ENCODE measurements around the gene DICER1. TPM values are rescaled to one million over a fixed set of nuclear protein-coding genes. Genes with fewer than 3 reads are reported as not detected.
"Not testable (repeated sequence)": the region's sequence is repeated elsewhere in the genome, so short reads cannot be mapped to it uniquely, and the experiment has no call there.

The DICER1 gene
- total RNA-seq, 1 donor from 2014 or later = 134 TPM

DNA sequence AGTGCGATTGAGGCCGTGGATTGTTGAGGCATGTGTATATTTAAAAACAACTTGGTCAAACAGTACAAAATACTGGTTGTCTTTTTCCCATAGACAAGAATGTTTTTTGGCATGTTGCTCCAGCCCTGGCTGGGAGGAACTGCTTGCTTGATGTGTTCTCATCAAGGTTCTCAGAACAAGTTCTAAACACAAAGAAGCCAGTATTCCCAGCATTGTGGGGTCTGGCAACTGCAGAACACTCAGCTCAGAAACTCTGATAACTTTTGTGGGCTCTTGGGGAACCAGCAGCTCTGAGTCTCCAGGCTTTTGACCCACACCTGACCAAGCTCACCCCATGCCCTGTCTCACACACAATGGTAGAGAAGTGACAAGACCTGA, 27.1 kb upstream of the DICER1 start:
- Histone ChIP-seq H3K9me3 (no peaks in the 10 kb centered on the region), H3K36me3 (no peaks in the 10 kb centered on the region), H3K4me1 (no peaks in the 10 kb centered on the region), H3K27me3 (no peaks in the 10 kb centered on the region), H3K27ac (peak overlapping the region in 1 of 2 donors; percentile 29), H3K4me3 (no peak overlapping the region)
- intact Hi-C loops (cut with DNase I) = no loop called here
- no peak for TF ChIP-seq CTCF (IDR thresholded peaks at IDR 0.05)
- DNase-seq (ENCODE audit: low spot score in 2 of 2) = no peak

- no peak for TF ChIP-seq CTCF (IDR thresholded peaks at IDR 0.05)
- H3K27ac ChIP-seq = peak overlapping the region in 1 of 2 donors; percentile 29
- no peak overlapping the region for H3K4me3 ChIP-seq
- H3K4me1 ChIP-seq = no peaks in the 10 kb centered on the region
- intact Hi-C loops (cut with DNase I) = no loop called here
- DNase-seq (ENCODE audit: low spot score in 2 of 2) = no peak
- no peaks in the 10 kb centered on the region for H3K27me3 ChIP-seq
- no peaks in the 10 kb centered on the region for H3K36me3 ChIP-seq
- no peaks in the 10 kb centered on the region for H3K9me3 ChIP-seq
These were observed 26.4 kb upstream of the DICER1 start for GRCh38 chr14:95183532-95184412.

DNA sequence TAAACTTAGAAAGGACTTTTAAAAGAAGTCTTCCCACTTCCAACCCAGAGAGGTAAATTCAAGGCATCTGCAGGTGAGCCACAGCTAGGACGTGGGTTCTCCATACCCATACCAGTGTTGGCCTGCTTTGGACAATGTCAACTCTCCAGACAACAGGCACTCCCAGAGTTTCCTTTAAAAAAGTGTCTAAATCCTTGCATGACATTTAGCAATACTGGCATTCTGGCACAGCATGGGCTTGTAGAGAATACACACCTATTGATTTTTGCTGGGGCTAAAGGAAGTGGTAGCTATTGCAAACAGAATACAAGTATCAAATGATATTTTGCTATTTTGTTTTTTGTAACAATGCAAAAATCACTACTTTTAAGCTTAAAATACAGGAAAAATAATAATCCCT, 25.8 kb upstream of the DICER1 start:
- no peak for DNase-seq (ENCODE audit: low spot score in 2 of 2)
- Histone ChIP-seq H3K9me3 (no peaks in the 10 kb centered on the region), H3K4me3 (no peak overlapping the region), H3K36me3 (no peaks in the 10 kb centered on the region), H3K27ac (no peak overlapping the region), H3K4me1 (no peaks in the 10 kb centered on the region), H3K27me3 (no peaks in the 10 kb centered on the region)
- no peak for TF ChIP-seq CTCF (IDR thresholded peaks at IDR 0.05)
- intact Hi-C loops (cut with DNase I) = no loop called here

GRCh38 chr14:95182379-95182778, 25.1 kb upstream of the DICER1 start:
- no peak for TF ChIP-seq CTCF (IDR thresholded peaks at IDR 0.05)
- H3K4me1 ChIP-seq = no peaks in the 10 kb centered on the region
- no peak overlapping the region for H3K27ac ChIP-seq

GRCh38 chr14:95180966-95181741, 23.8 kb upstream of the DICER1 start:
- Histone ChIP-seq H3K4me1 (no peaks in the 10 kb centered on the region), H3K36me3 (no peaks in the 10 kb centered on the region), H3K9me3 (no peaks in the 10 kb centered on the region), H3K4me3 (no peak overlapping the region), H3K27me3 (no peaks in the 10 kb centered on the region), H3K27ac (no peak overlapping the region)
- DNase-seq (ENCODE audit: low spot score in 2 of 2) = no peak
- no peak for TF ChIP-seq CTCF (IDR thresholded peaks at IDR 0.05)
- intact Hi-C loops (cut with DNase I) = no loop called here

More at GRCh38 chr14:95182379-95182778, 25.1 kb upstream of the DICER1 start:
- Histone ChIP-seq H3K4me3 (no peak overlapping the region), H3K27me3 (no peaks in the 10 kb centered on the region), H3K9me3 (no peaks in the 10 kb centered on the region), H3K36me3 (no peaks in the 10 kb centered on the region)
- DNase-seq (ENCODE audit: low spot score in 2 of 2) = no peak
- intact Hi-C loops (cut with DNase I) = no loop called here

DNA sequence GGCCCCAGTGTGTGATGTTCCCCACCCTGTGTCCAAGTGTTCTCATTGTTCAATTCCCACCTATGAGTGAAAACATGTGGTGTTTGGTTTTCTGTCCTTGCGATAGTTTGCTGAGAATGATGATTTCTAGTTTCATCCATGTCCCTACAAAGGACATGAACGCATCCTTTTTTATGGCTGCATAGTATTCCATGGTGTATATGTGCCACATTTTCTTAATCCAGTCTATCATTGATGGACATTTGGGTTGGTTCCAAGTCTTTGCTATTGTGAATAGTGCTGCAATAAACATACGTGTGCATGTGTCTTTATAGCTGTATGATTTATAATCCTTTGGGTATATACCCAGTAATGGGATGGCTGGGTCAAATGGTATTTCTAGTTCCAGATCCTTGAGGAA, 18.3 kb upstream of the DICER1 start:
- H3K27me3 ChIP-seq; H3K4me3 ChIP-seq; H3K4me1 ChIP-seq; H3K36me3 ChIP-seq; DNase-seq (ENCODE audit: low spot score in 2 of 2); H3K9me3 ChIP-seq; H3K27ac ChIP-seq; intact Hi-C loops (cut with DNase I): not testable (repeated sequence)

Data from ascending aorta (tissue), 2 donors.